Mucosa of gallbladder (tissue), 1 donor: Measurements from ENCODE around the gene CDC20. TPM values are rescaled to one million over a fixed set of nuclear protein-coding genes. Genes with fewer than 3 reads are reported as not detected.

Experiments used
- DNase-seq: peaks from one replicate; pipeline ENCODE4 v3.0.0-alpha.2; 2020; ENCODE audit warnings: low spot score
- total RNA-seq: library from RNA; stranded (reverse); gene quantifications from one replicate; pipeline ENCODE4 v1.2.1, GENCODE V29; 2021
- donor health status: DM: no; HTN: no; CAD: no.

Gene CDC20
- 5.1 TPM for total RNA-seq

DNA sequence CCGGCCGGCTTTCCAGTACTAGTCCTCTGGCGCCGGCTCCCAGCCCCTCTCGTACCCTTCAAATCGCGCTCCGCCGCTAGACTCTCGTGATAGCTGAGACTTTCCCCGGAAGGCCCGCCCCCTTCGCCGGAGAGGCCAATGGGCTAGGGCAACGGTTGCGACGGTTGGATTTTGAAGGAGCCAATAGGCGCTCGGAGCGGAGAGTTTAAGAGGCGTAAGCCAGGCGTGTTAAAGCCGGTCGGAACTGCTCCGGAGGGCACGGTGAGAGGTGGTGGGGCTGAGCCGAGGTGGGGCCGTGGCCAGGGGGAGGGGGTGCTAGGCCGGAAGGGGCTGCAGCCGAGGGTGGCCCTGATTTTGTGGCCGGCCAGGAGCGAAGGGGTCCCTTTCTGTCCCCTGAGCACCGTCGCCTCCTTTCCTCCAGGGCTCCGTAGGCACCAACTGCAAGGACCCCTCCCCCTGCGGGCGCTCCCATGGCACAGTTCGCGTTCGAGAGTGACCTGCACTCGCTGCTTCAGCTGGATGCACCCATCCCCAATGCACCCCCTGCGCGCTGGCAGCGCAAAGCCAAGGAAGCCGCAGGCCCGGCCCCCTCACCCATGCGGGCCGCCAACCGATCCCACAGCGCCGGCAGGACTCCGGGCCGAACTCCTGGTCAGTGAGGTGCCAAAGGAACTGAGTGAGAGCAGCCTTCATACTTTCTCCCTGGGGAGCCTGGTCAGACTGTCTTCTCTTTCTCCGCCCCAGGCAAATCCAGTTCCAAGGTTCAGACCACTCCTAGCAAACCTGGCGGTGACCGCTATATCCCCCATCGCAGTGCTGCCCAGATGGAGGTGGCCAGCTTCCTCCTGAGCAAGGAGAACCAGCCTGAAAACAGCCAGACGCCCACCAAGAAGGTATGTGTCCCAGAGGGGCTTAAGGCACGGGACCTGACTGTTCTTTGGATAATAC, at the start of gene CDC20:
CDC20 (plus strand) TSS at position 236 of the 948 bp plus-strand sequence; CDS start at position 471, 235 bp downstream.
- peak; percentile 97 for DNase-seq

DNA sequence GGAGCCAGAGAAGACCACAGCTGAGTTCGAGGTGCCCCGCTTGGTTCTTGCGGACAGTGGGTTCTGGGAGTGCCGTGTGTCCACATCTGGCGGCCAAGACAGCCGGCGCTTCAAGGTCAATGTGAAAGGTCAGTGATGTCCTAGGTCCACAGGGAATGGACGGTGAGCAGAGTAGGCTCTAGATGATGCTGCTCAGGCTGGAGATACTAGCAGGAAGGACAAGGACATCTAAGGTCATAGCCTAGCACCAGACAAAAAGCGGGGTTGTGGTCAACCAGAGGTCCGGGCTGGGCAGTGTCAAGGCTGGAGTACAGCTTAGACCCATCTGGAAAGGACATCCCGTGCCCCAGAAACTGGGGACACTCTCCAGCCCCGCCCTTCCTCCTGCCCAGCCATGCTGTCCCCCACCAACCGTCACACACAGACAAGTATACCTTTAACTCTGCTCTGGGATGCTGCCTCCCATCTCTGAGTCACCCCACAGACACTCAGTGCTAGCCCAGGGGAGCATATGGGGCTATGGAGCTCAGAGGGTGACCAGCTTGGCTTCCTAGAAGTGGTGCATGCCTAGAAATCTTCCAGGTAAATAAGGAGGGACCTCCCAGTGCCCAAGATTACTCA, 49.3 kb upstream of the CDC20 start:
- DNase-seq, result no peak

DNA sequence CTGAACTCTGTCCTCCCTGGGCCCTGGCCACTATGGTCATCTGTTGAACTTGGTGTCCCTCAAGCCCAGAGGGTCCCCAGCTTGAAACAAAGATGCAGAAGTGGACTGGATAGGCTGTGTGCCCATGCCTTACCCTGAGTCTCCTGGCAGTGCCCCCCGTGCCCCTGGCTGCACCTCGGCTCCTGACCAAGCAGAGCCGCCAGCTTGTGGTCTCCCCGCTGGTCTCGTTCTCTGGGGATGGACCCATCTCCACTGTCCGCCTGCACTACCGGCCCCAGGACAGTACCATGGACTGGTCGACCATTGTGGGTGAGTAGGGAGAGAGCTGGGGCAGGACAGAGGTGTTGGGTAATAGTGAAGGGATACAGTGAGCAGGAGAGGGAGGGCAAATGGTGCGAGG, 47.3 kb upstream of the CDC20 start:
- DNase-seq, result no peak

DNA sequence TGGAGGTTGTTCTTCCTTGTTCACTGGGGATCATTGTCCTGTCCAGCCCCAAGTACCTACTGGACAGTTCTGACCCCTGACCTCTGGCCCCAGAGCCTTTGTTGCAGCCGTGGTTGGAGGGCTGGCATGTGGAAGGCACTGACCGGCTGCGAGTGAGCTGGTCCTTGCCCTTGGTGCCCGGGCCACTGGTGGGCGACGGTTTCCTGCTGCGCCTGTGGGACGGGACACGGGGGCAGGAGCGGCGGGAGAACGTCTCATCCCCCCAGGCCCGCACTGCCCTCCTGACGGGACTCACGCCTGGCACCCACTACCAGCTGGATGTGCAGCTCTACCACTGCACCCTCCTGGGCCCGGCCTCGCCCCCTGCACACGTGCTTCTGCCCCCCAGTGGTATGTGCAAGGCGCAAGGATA, 46.6 kb upstream of the CDC20 start:
- DNase-seq, result no peak

DNA sequence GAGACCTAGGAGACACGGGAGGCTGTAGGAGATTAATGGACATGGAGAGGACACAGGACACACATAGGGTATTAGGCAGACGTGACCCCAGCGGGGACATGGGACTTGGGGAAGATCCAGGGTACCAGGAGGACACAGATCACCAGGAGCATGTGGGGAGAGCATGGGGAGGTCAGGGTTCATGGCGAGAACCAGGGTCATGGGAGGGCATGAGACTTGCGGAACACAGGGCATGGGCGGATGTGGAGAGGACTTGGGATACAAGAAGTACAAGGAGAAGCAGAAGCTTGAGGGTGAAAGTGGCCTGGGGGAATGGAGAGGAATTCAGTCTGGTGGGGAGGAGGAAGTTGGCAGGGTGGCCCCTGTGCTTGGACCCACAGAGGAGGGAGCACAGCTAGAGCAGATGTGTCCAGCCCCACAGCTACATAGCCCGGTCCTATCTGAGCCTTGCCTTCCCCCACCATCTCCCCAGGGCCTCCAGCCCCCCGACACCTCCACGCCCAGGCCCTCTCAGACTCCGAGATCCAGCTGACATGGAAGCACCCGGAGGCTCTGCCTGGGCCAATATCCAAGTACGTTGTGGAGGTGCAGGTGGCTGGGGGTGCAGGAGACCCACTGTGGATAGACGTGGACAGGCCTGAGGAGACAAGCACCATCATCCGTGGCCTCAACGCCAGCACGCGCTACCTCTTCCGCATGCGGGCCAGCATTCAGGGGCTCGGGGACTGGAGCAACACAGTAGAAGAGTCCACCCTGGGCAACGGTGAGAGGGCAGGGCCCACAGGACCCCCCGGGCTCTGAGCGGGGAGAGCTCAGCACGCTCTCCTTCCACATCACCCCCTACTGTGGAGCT, 45.9 kb upstream of the CDC20 start:
- DNase-seq, result no peak

DNA sequence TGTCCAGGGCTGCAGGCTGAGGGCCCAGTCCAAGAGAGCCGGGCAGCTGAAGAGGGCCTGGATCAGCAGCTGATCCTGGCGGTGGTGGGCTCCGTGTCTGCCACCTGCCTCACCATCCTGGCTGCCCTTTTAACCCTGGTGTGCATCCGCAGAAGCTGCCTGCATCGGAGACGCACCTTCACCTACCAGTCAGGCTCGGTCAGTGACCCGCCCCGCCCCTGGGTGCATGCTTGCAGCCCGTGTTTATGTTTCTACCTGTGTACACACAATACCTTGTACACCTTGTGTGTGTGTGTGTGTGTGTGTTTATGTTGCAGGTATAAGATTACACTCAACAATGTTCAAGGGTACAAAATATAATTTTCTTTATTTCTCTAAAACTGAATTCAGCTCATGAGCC, 45.0 kb upstream of the CDC20 start:
- no peak for DNase-seq

DNA sequence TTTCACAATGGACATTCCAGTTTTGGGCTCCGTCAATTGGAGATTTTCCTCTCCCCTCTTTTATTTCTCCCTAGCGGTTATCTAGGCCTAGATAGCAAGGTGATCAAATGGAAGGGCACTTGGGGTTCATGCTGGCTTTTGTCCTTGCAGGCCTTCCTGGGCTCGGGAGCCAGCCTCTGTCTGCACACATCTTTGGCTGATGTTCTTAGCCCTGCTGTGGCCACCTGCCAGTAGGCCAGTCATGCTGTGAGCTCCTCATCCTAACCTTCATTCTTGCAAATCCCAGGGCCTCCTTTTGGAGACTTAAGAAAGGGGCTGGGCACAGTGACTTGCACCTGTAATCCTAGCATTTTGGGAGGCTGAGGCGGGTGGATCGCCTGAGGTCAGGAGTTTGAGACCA, 44.5 kb upstream of the CDC20 start:
- DNase-seq, result no peak

DNA sequence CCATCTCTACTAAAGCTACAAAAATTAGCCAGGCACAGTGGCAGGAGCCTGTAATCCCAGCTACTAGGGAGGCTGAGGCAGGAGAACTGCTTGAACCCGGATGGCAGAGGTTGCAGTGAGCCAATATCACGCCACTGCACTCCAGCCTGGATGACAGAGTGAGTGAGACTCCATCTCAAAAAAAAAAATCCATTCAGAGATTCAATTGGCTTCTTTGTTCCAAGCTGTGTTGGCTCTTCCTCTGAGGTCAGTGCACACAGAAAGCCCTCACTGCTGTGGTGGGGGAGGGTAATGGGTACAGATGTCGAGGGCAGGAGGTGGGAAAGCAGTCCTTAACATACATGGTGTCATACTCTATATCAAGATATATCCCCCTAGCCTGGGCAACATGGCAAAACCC, 43.3 kb upstream of the CDC20 start:
- DNase-seq, result no peak

DNA sequence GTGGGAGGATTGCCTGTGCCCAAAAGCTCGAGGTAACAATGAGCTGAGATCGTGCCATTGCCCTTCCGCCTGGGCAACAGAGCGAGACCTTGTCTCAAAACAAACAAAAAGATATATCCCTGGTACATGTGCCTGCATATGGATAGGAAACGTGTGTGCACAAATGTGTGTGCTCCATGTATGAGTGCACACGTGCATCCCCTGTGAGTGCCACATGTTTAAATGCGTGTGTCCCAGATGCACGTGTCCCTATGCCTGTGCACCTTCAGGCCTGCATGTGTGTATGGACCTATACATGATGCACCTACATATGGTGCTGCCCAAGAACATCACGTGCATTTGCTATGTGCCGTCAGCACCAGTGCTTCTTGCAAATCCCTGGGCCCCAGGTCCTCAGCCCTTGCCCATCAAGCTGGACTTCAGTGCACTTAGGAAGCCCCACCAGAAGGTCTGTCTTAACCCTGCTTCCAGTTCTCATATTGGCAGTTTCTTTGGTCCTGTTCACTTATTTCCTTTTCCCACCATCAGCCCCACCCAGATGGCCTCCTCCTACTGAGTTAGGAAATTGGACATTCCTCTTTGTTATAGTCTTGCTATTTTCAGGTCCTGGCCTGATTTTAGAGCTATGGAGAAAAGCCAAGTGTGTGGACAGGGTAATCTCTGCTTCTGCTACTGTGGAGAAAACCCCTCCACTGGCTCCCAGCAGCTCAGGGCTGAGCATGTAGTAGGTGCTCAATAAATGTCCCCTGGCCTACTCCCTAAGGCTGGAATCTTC, 42.6 kb upstream of the CDC20 start:
- DNase-seq, result no peak

DNA sequence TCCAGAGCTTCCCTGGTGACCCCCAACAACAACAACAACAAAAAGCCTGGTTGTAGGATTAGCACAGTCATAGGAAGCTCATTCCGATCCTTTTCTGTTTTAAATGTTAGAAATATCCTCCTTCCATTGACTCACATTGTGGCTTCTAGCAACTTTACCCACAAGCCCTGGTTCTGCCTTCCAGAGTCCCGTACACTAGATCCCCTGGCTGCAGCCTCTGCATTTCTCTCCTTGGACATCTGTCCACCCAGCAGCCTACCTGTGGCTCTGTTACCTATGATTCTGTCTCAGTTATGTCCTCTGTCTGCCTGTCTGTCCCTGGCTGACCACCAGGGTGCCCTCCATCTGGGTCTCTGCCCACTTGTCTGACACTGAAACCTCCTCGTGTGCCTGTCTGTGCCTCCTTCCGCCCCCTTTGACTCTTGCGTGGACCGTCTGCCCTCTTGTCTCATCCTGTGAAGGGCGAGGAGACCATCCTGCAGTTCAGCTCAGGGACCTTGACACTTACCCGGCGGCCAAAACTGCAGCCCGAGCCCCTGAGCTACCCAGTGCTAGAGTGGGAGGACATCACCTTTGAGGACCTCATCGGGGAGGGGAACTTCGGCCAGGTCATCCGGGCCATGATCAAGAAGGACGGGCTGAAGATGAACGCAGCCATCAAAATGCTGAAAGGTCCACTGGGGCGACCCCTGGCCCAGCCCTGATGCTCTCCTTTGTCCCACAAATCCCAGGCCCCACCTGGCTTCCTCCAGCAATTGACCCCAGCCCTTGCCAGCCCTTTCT, 41.9 kb upstream of the CDC20 start:
- DNase-seq, result no peak

DNA sequence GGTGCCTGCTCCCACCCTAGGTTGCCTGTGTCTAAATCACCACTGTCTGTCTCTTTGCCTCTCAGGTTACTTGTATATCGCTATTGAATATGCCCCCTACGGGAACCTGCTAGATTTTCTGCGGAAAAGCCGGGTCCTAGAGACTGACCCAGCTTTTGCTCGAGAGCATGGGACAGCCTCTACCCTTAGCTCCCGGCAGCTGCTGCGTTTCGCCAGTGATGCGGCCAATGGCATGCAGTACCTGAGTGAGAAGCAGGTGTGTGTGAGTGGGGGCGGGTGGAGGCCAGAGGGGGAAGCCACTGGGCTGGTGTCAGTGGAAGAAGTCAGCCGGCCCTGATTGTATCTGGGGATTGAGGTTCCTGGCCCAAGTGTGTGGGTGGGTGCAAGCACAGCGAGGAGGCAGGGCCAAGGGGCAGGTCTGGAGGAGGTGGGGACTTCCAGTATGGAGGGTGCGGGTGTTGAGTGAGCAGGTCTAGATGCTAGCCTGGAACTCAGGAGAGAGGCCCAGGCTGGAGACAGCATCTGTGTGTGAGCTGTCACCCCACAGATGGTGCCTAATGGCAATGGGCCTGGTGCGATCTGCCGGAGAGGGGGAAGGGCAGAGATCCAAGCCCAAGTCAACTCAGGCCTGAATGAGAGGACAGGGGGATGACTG, 40.8 kb upstream of the CDC20 start:
- no peak for DNase-seq

DNA sequence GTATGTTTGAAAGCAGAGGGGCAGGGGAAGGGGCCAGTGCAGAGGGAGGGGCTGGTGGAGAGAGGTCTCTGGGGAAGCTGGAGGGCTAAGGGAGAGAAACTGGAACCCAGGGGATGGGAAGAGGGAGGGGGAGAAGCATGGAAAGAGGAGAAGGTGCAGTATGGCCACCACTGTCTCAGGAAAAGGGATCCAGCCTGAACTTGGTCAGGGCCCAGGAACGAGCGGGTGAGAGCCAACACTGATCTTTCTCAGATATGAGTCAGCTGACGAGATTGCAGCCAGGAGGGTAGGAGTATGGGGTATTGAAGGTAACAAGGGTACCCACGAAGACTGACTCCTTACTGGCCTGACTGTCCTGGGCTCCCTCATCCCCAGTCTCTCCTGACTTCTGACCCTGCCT, 40.0 kb upstream of the CDC20 start:
- DNase-seq, result no peak

DNA sequence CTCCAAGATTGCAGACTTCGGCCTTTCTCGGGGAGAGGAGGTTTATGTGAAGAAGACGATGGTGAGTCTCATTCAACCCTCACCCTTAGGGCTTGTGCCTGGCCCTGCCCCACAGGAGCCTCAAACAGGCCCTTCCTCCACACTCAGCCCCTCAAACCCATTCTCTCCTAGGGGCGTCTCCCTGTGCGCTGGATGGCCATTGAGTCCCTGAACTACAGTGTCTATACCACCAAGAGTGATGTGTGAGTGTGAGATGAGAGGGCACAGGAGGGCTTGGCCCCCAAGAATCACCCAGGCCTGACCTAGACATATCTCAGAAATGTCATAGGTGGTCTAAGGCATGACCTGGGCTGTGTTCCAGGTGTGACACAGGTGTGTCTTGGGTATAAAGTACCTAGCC, 39.5 kb upstream of the CDC20 start:
- no peak for DNase-seq

DNA sequence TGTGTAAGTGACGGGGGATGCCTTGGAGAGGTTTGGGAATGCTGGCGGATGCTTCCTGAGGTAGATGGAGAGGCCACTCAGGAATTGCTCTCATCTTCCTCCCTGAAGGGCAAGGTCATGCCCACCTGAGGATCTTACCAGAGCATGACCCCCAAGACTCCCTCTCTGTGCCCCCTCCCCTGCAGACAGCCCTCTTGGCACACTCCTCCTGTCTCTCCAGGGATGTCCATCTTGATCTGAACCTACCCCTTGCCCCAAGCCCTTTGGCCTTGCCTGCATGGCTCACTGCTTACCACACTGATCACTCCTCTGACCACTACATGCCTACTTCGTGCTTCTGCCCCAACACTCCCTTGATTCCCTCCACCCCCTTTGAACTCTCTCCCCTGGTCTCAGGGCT, 39.0 kb upstream of the CDC20 start:
- no peak for DNase-seq

DNA sequence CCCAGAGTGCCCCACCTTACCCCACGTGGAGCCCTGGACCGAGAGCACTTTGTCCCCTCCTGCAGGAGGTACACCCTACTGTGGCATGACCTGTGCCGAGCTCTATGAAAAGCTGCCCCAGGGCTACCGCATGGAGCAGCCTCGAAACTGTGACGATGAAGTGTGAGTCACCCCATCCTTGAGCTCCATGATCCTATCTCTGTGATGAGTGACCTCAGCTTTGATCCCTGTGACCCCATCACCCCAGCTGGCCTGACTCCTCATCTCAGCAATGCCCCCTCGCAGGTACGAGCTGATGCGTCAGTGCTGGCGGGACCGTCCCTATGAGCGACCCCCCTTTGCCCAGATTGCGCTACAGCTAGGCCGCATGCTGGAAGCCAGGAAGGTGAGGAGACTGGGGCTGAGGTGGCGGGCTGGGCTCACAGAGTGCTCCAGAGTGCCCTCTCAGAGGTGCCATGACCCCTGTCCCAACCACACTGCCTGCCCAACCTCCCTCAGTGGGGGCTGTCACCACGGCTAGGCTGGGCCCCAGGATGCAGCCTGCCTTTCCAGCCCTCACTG, 37.4 kb upstream of the CDC20 start:
- DNase-seq, result no peak

DNA sequence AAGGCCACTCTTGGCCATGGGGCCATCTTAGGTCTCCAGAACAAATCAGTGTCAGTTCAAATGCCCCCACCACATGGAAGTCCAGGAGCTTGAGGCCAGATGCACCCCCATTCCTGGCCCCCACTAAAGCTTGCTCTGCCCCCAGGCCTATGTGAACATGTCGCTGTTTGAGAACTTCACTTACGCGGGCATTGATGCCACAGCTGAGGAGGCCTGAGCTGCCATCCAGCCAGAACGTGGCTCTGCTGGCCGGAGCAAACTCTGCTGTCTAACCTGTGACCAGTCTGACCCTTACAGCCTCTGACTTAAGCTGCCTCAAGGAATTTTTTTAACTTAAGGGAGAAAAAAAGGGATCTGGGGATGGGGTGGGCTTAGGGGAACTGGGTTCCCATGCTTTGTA, 36.3 kb upstream of the CDC20 start:
- no peak for DNase-seq

DNA sequence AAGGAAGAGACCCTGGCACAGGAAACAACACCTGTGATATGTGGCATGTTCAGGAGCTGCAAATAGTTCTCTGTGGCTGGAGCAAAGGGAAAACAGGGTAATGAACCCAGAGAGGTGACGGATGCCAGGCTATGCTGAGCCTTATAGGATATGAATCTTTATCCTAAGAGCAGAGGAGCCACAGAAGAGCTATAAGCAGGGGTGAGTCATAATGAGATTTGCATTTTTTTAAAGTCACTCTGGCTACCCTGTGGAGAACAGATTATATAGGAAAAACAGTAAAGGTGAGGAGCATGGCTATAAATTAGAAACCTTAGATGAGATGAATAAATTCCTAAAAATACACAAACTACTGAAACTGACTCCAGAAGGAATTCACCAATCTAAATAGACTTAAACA, 34.0 kb upstream of the CDC20 start:
- DNase-seq, result no peak

DNA sequence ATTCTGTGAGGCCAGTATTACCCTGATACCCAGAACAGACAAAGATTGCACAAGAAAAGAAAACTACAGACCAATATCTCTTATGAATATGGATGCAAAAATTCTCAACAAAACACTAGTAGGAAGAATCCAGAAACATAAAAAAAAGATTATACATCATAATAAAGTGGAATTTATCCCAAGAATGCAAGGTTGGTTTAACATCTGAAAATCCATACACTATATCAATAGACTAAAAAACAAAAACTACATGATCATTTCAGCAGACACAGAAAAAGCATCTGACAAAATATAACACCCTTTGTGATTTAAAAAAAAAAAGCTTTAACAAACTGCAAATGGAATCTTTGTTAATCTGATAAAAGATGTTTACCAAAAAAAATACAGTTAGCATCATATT, 33.4 kb upstream of the CDC20 start:
- DNase-seq, result no peak

DNA sequence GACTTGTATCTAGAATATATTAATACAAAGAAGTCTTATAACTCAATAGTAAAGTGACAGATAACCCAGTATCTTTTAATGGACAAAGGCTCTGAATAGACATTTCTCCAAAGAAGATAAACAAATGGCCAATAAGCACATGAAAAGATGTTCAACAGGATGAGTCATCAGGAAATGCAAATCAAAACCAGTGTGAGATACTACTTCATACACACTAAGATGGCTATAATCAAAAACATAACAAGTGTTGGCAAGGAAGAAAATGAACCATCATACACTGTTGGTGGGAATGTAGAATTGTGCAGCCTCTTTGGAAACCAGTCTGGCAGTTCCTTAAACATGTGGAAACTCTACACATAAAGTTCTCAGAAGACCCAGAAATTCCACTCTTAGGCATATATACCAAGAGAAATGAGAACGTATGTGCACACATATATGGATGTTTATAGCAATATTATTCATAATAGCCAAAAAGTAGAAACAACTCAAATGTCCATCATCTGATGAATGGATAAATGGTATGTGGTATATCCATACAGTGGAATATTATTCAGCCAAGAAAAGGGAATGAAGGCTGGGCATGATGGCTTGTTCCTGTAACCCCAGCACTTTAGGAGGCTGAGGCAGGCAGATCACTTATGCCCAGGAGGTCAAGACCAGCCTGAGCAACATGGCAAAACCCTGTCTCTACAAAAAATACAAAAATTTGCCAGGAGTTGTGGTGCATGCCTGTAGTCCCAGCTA, 31.1 kb upstream of the CDC20 start:
- no peak for DNase-seq
